K562 (cell line): Measurements from ENCODE around the gene NAT14. TPM values are rescaled to one million over a fixed set of nuclear protein-coding genes. Genes with fewer than 3 reads are reported as not detected.

Source experiments
- ARID1B ChIP-seq: fragments of 450-650 bp; IDR thresholded peaks from 2 replicates; pipeline ENCODE4 v1.6.1; 2016; ENCODE audit warnings: antibody characterized with exemption, mild to moderate bottlenecking, inconsistent platforms
- DPF2 ChIP-seq: fragments of 450-650 bp; IDR thresholded peaks from 2 replicates; pipeline ENCODE4 v1.6.1; 2016
- E2F1 ChIP-seq: sonication (generic); formaldehyde crosslinking; IDR thresholded peaks from 2 replicates; pipeline ENCODE4 v1.8.1; 2023; ENCODE audit warnings: mild to moderate bottlenecking, missing genetic modification reagents, moderate library complexity
- FOXK1 ChIP-seq: sonication (generic); formaldehyde crosslinking; IDR thresholded peaks from 2 replicates; pipeline ENCODE4 v1.8.0; 2022; ENCODE audit warnings: missing genetic modification reagents, mild to moderate bottlenecking, borderline replicate concordance
- HDAC3 ChIP-seq: fragments of 450-650 bp; IDR thresholded peaks from 2 replicates; pipeline ENCODE4 v1.6.1; 2018; ENCODE audit warnings: borderline replicate concordance, mild to moderate bottlenecking, moderate library complexity; ENCODE audit not compliant: partially characterized antibody
- KDM5B ChIP-seq: fragments of 200-600 bp; sonication (generic); IDR thresholded peaks from 2 replicates; pipeline ENCODE4 v1.6.1; 2012; ENCODE audit warnings: low read depth, mild to moderate bottlenecking, moderate library complexity, low read length, control low read depth, inconsistent platforms; ENCODE audit not compliant: insufficient replicate concordance
- KLF16 ChIP-seq: IDR thresholded peaks from 2 replicates; pipeline ENCODE4 v1.6.1; 2016; ENCODE audit warnings: antibody characterized with exemption
- MAFF ChIP-seq: IDR thresholded peaks from 2 replicates; pipeline ENCODE4 v1.6.1; 2012; ENCODE audit warnings: low read length, improper control_type of control experiment
- MECOM ChIP-seq: fragments of 250-450 bp; sonication (Bioruptor Pico); IDR thresholded peaks from 2 replicates; pipeline ENCODE4 v1.8.0; 2022; ENCODE audit warnings: inconsistent platforms
- POLR2G ChIP-seq: fragments of 200-400 bp; formaldehyde crosslinking; IDR thresholded peaks from 2 replicates; pipeline ENCODE4 v1.6.1; 2017; ENCODE audit warnings: low read depth, mild to moderate bottlenecking, antibody characterized with exemption, low read length, moderate library complexity
- PURB ChIP-seq: sonication (generic); formaldehyde crosslinking; IDR thresholded peaks from 2 replicates; pipeline ENCODE4 v1.9.0; 2021; ENCODE audit warnings: low read depth, mild to moderate bottlenecking, missing genetic modification reagents
- SMAD3 ChIP-seq: fragments of 450-650 bp; formaldehyde crosslinking; conservative IDR thresholded peaks from 2 replicates; pipeline ENCODE4 v1.4.0; 2020; ENCODE audit warnings: mild to moderate bottlenecking
- SMARCA4 ChIP-seq: fragments of 450-650 bp; IDR thresholded peaks from 2 replicates; pipeline ENCODE4 v1.6.1; 2016
- SNRNP70 ChIP-seq: fragments of 200-400 bp; formaldehyde crosslinking; optimal IDR thresholded peaks from 2 replicates; pipeline ENCODE3; 2017; ENCODE audit warnings: low read depth, low read length
- SP1 ChIP-seq: sonication (generic); formaldehyde crosslinking; IDR thresholded peaks from 2 replicates; pipeline ENCODE4 v1.8.1; 2022; ENCODE audit warnings: mild to moderate bottlenecking, missing genetic modification reagents
- STAT5B ChIP-seq: fragments of 250-450 bp; sonication (Bioruptor Pico); IDR thresholded peaks from 2 replicates; pipeline ENCODE4 v1.8.0; 2021; ENCODE audit warnings: mild to moderate bottlenecking, inconsistent platforms
- TCF3 ChIP-seq: sonication (generic); formaldehyde crosslinking; IDR thresholded peaks from 2 replicates; pipeline ENCODE4 v1.4.0; 2020; ENCODE audit warnings: mild to moderate bottlenecking, missing genetic modification reagents
- TOE1 ChIP-seq, 2 experiments: fragments of 450-650 bp in 1 of 2; sonication (generic) in 1 of 2; formaldehyde crosslinking in 1 of 2; IDR thresholded peaks; 2 replicates each; pipeline versions ENCODE4 v1.7.1 to v1.8.0; 2016 to 2022; ENCODE audit warnings: borderline replicate concordance in 2 of 2, mild to moderate bottlenecking in 2 of 2, antibody characterized with exemption in 1 of 2, inconsistent platforms in 1 of 2, low read depth in 1 of 2, missing genetic modification reagents in 1 of 2, moderate library complexity in 1 of 2
- ZBTB26 ChIP-seq: fragments of 450-650 bp; formaldehyde crosslinking; IDR thresholded peaks from 2 replicates; pipeline ENCODE4 v1.4.0; 2022; ENCODE audit warnings: missing genetic modification characterization
- ZNF146 ChIP-seq: IDR thresholded peaks from one replicate; pipeline ENCODE4 v1.6.1; 2018; ENCODE audit warnings: missing compliant biosample characterization; ENCODE audit not compliant: unreplicated experiment
- ZNF197 ChIP-seq: fragments of 200-800 bp; sonication (Bioruptor generic); IDR thresholded peaks from 2 replicates; pipeline ENCODE4 v1.6.1; 2016; ENCODE audit warnings: low read depth, missing genetic modification characterization, missing compliant biosample characterization
- ZNF224 ChIP-seq: sonication (generic); formaldehyde crosslinking; IDR thresholded peaks from 2 replicates; pipeline ENCODE4 v1.8.0; 2022; ENCODE audit warnings: mild to moderate bottlenecking, missing genetic modification reagents
- ZNF583 ChIP-seq: fragments of 250-450 bp; sonication (Bioruptor Pico); IDR thresholded peaks from 2 replicates; pipeline ENCODE4 v1.4.0; 2020
- ZNF785 ChIP-seq: fragments of 250-450 bp; sonication (Bioruptor Pico); IDR thresholded peaks from 2 replicates; pipeline ENCODE4 v1.4.0; 2020; ENCODE audit warnings: mild to moderate bottlenecking
- polyA plus RNA-seq, 8 experiments: library from polyadenylated mRNA; depleted of rRNA in 4 of 8; stranded (reverse) in 5 of 8; unstranded in 3 of 8; fragments of >200 nt; fragmentation: Nextera tagmentation in 2 of 8; fragmentation: Illumina TruSeq in 1 of 8; extraction: Ambion mirVana in 2 of 8; extraction: Trizol in 1 of 8; gene quantifications; 2 replicates each; pipeline versions ENCODE4 v1.2.1 to v1.2.3, GENCODE V29; 2011 to 2014; ENCODE audit warnings: inconsistent platforms in 1 of 8, missing spikeins in 1 of 8
- total RNA-seq, 7 experiments: library from RNA; depleted of rRNA in 6 of 7; stranded (reverse); fragments of >200 nt in 6 of 7; fragmentation: Illumina TruSeq in 2 of 7; extraction: Trizol in 2 of 7; gene quantifications; 2 replicates each; pipeline versions ENCODE4 v1.2.1 to v1.2.3, GENCODE V29; 2011 to 2021; ENCODE audit warnings: low replicate concordance in 1 of 7
- TF ChIP-seq, protein P1 (sequence below), 2 experiments: fragments of 450-650 bp in 1 of 2; sonication (generic) in 1 of 2; formaldehyde crosslinking in 1 of 2; IDR thresholded peaks in 1 of 2; conservative IDR thresholded peaks in 1 of 2; 2 replicates each; pipeline versions ENCODE4 v1.6.1 to v1.8.1; 2016 to 2023; ENCODE audit warnings: mild to moderate bottlenecking in 2 of 2, moderate library complexity in 2 of 2, inconsistent platforms in 1 of 2, missing genetic modification reagents in 1 of 2
- TF ChIP-seq, protein P2 (sequence below), 2 experiments: fragments of 250-450 bp in 1 of 2; fragments of 450-650 bp in 1 of 2; sonication (Bioruptor Pico) in 1 of 2; IDR thresholded peaks; 2 replicates each; pipeline versions ENCODE4 v1.6.1 to v1.8.0; 2016 to 2021; ENCODE audit warnings: mild to moderate bottlenecking in 2 of 2, moderate library complexity in 2 of 2, missing compliant biosample characterization in 1 of 2, missing genetic modification characterization in 1 of 2

NAT14 gene
- total and polyA plus RNA-seq, 9 of the 15 experiments (the other 6 are each of a cell fraction or from before 2014, with no cell fraction given) = 2.4 to 77.0 (median 26.7) TPM

GRCh38 chr19:55443824-55444480 is 41.0 kb upstream of the NAT14 start (continued):
- TF ChIP-seq E2F1 = no peak
- TF ChIP-seq KDM5B = no peak
- TF ChIP-seq, protein P1, sequence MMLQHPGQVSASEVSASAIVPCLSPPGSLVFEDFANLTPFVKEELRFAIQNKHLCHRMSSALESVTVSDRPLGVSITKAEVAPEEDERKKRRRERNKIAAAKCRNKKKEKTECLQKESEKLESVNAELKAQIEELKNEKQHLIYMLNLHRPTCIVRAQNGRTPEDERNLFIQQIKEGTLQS (IDR thresholded peaks at IDR 0.05) = no peak
- TF ChIP-seq, protein P1 (CRISPR knock-in tag; conservative IDR thresholded peaks at IDR 0.05) = no peak
- peak; percentile 81 for TF ChIP-seq TCF3 (CRISPR knock-in tag)
- TF ChIP-seq ZNF146 (CRISPR knock-in tag) = no peak
- TF ChIP-seq MECOM (CRISPR knock-in tag) = no peak
- TF ChIP-seq DPF2 = peak; percentile 33; the same call in 1 of the 2 replicates
- no peak for TF ChIP-seq SP1 (CRISPR knock-in tag)
- no peak for TF ChIP-seq SMAD3
- no peak for TF ChIP-seq PURB (CRISPR knock-in tag)
- TF ChIP-seq SMARCA4 = 0 out of 2 replicates have a peak, but pooled peaks have one; percentile 17
- TF ChIP-seq KLF16 = peak; percentile 25; the same call in 1 of the 2 replicates
- TF ChIP-seq ZBTB26 (CRISPR knock-in tag) = no peak
- TF ChIP-seq ZNF785 (CRISPR knock-in tag) = no peak
- no peak for TF ChIP-seq MAFF
- no peak for TF ChIP-seq SNRNP70
- no peak for TF ChIP-seq TOE1 (IDR thresholded peaks at IDR 0.05; ENCODE audit: borderline replicate concordance)
- no peak for TF ChIP-seq TOE1 (CRISPR knock-in tag; IDR thresholded peaks at IDR 0.05; ENCODE audit: borderline replicate concordance, low read depth)
- no peak for TF ChIP-seq FOXK1
- no peak for TF ChIP-seq ZNF224 (CRISPR knock-in tag)
- TF ChIP-seq, protein P2, sequence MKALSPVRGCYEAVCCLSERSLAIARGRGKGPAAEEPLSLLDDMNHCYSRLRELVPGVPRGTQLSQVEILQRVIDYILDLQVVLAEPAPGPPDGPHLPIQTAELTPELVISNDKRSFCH (CRISPR knock-in tag; IDR thresholded peaks at IDR 0.05) = no peak
- TF ChIP-seq, protein P2 (tag; IDR thresholded peaks at IDR 0.05) = no peak
- TF ChIP-seq ZNF583 (CRISPR knock-in tag) = no peak
- TF ChIP-seq ZNF197 (CRISPR knock-in tag) = no peak
- TF ChIP-seq HDAC3 = no peak
- TF ChIP-seq POLR2G = no peak
- TF ChIP-seq ARID1B = peak; percentile 79
- TF ChIP-seq STAT5B (CRISPR knock-in tag) = no peak
